ENCODE results near the gene WDR4.

The WDR4 gene

GRCh38 chr21:42855171-42855936 is 24.0 kb downstream of the WDR4 start:
- TF ChIP-seq Cebpa-rat (IDR thresholded peaks at IDR 0.05), result no peak

GRCh38 chr21:42854246-42855010 is 24.9 kb downstream of the WDR4 start:
- H3K4me2 ChIP-seq, result peak overlapping the region; percentile 86

More at GRCh38 chr21:42855171-42855936, 24.0 kb downstream of the WDR4 start:
- H3K36me3 ChIP-seq, result peaks cover 92% of the 10 kb centered on the region
- H3K9me3 ChIP-seq, result no peaks in the 10 kb centered on the region
- H3K27me3 ChIP-seq, result no peaks in the 10 kb centered on the region
- peak overlapping the region; percentile 15; the same call in 1 of the 2 replicates for H3K4me3 ChIP-seq
- H3K4me1 ChIP-seq, result peaks cover 89% of the 10 kb centered on the region
- peaks cover 100% of the 10 kb centered on the region for H4K20me1 ChIP-seq
- H3K27ac ChIP-seq, result peak overlapping the region; percentile 39; the same call in 1 of the 2 replicates
- H3K4me2 ChIP-seq, result peak overlapping the region; percentile 86
- 0 out of 2 replicates have a peak overlapping the region, but pooled peaks have one; percentile 38 for H3K9ac ChIP-seq

DNA sequence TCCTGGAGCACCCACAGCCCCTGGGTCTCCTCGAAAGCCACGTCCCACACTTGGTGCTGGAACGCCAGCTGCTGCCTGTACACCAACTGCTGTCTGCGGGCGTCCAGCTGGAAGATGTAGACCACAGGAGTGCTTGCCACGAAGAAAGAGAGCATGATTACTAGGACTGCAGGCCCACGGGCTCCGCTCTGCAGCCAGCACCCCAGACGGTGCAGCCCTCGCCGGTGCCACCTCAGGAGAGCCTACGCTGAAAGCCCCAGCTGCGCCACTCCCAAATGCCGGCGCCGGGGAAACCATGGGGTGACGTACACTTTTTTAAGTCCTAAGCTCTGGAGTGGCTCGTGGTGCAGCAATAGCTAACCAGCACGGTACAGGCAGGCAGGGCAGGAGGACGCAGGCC is 25.7 kb downstream of the WDR4 start:
- H3K4me3 ChIP-seq, result no peak overlapping the region
- peak overlapping the region; percentile 75; the same call in 1 of the 2 replicates for H3K27ac ChIP-seq
- no peaks in the 10 kb centered on the region for H3K27me3 ChIP-seq
- TF ChIP-seq Cebpa-rat (IDR thresholded peaks at IDR 0.05), result no peak
- H3K4me2 ChIP-seq, result peak overlapping the region; percentile 86
- no peaks in the 10 kb centered on the region for H3K9me3 ChIP-seq
- H3K9ac ChIP-seq, result no peak overlapping the region
- peaks cover 91% of the 10 kb centered on the region for H3K36me3 ChIP-seq
- peaks cover 100% of the 10 kb centered on the region for H4K20me1 ChIP-seq
- peaks cover 96% of the 10 kb centered on the region for H3K4me1 ChIP-seq

More at GRCh38 chr21:42854246-42855010, 24.9 kb downstream of the WDR4 start:
- H3K27ac ChIP-seq, result peak overlapping the region; percentile 18; the same call in 1 of the 2 replicates
- peaks cover 100% of the 10 kb centered on the region for H4K20me1 ChIP-seq
- H3K36me3 ChIP-seq, result peaks cover 92% of the 10 kb centered on the region
- H3K4me3 ChIP-seq, result no peak overlapping the region
- no peaks in the 10 kb centered on the region for H3K27me3 ChIP-seq
- peaks cover 99% of the 10 kb centered on the region for H3K4me1 ChIP-seq
- TF ChIP-seq Cebpa-rat (IDR thresholded peaks at IDR 0.05), result no peak
- H3K9ac ChIP-seq, result no peak overlapping the region
- H3K9me3 ChIP-seq, result no peaks in the 10 kb centered on the region

GRCh38 chr21:42852925-42853570 is 26.3 kb downstream of the WDR4 start:
- H3K9me3 ChIP-seq, result no peaks in the 10 kb centered on the region
- peaks cover 98% of the 10 kb centered on the region for H4K20me1 ChIP-seq
- peak overlapping the region; percentile 75 for H3K27ac ChIP-seq
- H3K27me3 ChIP-seq, result no peaks in the 10 kb centered on the region
- TF ChIP-seq Cebpa-rat (IDR thresholded peaks at IDR 0.05), result no peak
- no peak overlapping the region for H3K4me3 ChIP-seq
- peaks cover 90% of the 10 kb centered on the region for H3K36me3 ChIP-seq
- H3K9ac ChIP-seq, result no peak overlapping the region
- H3K4me2 ChIP-seq, result peak overlapping the region; percentile 86
- peaks cover 90% of the 10 kb centered on the region for H3K4me1 ChIP-seq

DNA sequence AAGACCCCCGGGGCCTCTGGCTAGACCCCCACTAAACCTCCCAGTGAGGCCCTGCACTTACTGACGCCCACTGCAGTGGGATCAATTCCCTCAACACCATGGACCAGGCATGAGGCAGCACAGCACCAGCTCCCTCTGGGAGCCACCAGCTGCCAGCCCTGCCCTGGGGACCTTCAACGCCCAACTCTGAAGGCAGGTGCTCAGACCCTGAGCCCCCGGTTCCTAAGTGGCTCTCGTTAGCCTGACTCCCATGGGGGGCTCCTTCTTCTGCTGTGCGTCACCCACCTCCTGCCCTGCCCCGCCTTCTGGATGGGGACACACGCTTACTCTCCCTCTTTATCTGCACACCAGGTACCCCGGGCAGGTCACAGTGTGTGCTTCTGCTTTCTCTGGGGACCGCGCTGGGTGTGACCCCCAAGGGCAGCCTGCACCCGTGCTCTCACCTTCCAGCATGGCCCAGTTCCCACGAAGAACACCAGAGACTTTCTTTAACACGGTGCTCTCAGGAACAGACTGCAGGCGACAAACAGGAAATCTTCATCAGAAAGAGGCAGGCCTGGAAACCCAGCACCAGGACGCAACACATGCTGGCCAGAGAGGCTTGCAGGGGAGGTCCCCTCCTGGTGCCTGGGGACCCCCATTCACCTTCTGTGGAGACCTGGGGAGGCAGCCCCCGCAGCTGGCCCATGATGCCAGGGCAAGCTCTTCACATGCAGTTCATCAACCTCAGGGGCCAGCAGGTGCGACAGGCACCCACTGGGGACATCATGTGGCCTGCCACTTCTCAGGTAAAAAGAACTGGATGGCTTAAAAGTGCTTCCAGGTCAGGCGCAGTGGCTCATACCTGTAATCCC is 27.3 kb downstream of the WDR4 start:
- H3K36me3 ChIP-seq, result peaks cover 90% of the 10 kb centered on the region
- H3K4me2 ChIP-seq, result peak overlapping the region; percentile 86

GRCh38 chr21:42850866-42851391 is 28.4 kb downstream of the WDR4 start:
- peaks cover 98% of the 10 kb centered on the region for H4K20me1 ChIP-seq
- peaks cover 90% of the 10 kb centered on the region for H3K4me1 ChIP-seq
- TF ChIP-seq Cebpa-rat (IDR thresholded peaks at IDR 0.05), result no peak
- peaks cover 90% of the 10 kb centered on the region for H3K36me3 ChIP-seq
- no peak overlapping the region for H3K9ac ChIP-seq
- H3K4me3 ChIP-seq, result no peak overlapping the region; the same call in 1 of the 2 replicates
- no peaks in the 10 kb centered on the region for H3K27me3 ChIP-seq
- H3K9me3 ChIP-seq, result no peaks in the 10 kb centered on the region
- H3K4me2 ChIP-seq, result peak overlapping the region; percentile 86
- peak overlapping the region; percentile 75 for H3K27ac ChIP-seq

More for the DNA sequence above, 27.3 kb downstream of the WDR4 start:
- H4K20me1 ChIP-seq, result peaks cover 98% of the 10 kb centered on the region
- no peaks in the 10 kb centered on the region for H3K9me3 ChIP-seq
- peaks cover 90% of the 10 kb centered on the region for H3K4me1 ChIP-seq
- no peaks in the 10 kb centered on the region for H3K27me3 ChIP-seq
- TF ChIP-seq Cebpa-rat (IDR thresholded peaks at IDR 0.05), result no peak
- H3K9ac ChIP-seq, result peak overlapping the region; percentile 51
- H3K4me3 ChIP-seq, result peak overlapping the region; percentile 41; the same call in 1 of the 2 replicates
- H3K27ac ChIP-seq, result peak overlapping the region; percentile 75

DNA sequence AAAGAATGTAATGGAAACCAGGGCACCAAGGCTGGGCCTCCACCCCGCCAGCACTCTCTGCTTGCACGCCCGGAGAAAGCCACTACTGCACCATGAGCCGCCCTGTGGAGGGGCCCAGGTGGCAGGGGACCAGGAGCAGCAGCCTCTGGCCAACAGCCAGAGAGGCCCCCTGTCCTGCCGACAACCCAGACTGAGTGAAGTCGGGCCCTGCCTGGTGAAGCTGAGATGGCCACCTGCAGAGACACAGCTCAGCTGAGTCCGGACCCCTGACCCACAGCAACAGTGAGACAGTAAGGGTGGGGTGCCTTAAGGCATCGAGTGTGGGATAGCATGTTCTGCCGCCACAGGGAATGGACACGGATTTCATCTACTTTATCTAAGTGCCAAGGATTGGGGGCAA is 28.9 kb downstream of the WDR4 start:
- Histone ChIP-seq H3K27me3 (no peaks in the 10 kb centered on the region), H3K36me3 (peaks cover 90% of the 10 kb centered on the region), H3K9ac (no peak overlapping the region), H3K27ac (0 out of 2 replicates have a peak overlapping the region, but pooled peaks have one; percentile 35), H3K9me3 (no peaks in the 10 kb centered on the region), H3K4me2 (peak overlapping the region; percentile 86), H3K4me3 (no peak overlapping the region; the same call in 1 of the 2 replicates), H3K4me1 (peaks cover 90% of the 10 kb centered on the region), H4K20me1 (peaks cover 98% of the 10 kb centered on the region)
- TF ChIP-seq Cebpa-rat (IDR thresholded peaks at IDR 0.05), result no peak

- Histone ChIP-seq H3K4me3 (no peak overlapping the region), H4K20me1 (peaks cover 98% of the 10 kb centered on the region), H3K4me2 (peak overlapping the region; percentile 86), H3K9ac (no peak overlapping the region), H3K9me3 (no peaks in the 10 kb centered on the region), H3K4me1 (peaks cover 90% of the 10 kb centered on the region), H3K27me3 (no peaks in the 10 kb centered on the region), H3K27ac (no peak overlapping the region), H3K36me3 (peaks cover 87% of the 10 kb centered on the region)
- no peak for TF ChIP-seq Cebpa-rat (IDR thresholded peaks at IDR 0.05)
Measured at GRCh38 chr21:42849759-42850412, 29.5 kb downstream of the WDR4 start.
